Neural crest cell (in vitro differentiated cells): ENCODE data around the gene CEP350. TPM values are rescaled to one million over a fixed set of nuclear protein-coding genes. Genes with fewer than 3 reads are reported as not detected.

ENCODE experiments used
- DNase-seq: peaks from one replicate; pipeline ENCODE4 v3.0.0; 2021; ENCODE audit warnings: low read depth, mixed read lengths, low spot score
- H3K27ac Mint-ChIP-seq: one replicate; pipeline ENCODE4 v1.8.0; 2021; ENCODE audit warnings: mild to moderate bottlenecking, mixed read lengths; ENCODE audit not compliant: unreplicated experiment
- H3K27me3 Mint-ChIP-seq: 2 replicates; pipeline ENCODE4 v1.8.0; 2021; ENCODE audit warnings: low read depth, mild to moderate bottlenecking, mixed read lengths
- H3K36me3 Mint-ChIP-seq: 2 replicates; pipeline ENCODE4 v1.8.0; 2021; ENCODE audit warnings: low read depth, mild to moderate bottlenecking, mixed read lengths
- H3K4me1 Mint-ChIP-seq: 2 replicates; pipeline ENCODE4 v1.8.0; 2021; ENCODE audit warnings: mixed read lengths
- H3K4me3 Mint-ChIP-seq: one replicate; pipeline ENCODE4 v1.8.0; 2021; ENCODE audit warnings: mild to moderate bottlenecking, mixed read lengths
- H3K9me3 Mint-ChIP-seq: 2 replicates; pipeline ENCODE4 v1.8.0; 2021; ENCODE audit warnings: mixed read lengths
- total RNA-seq: library from RNA; stranded (reverse); gene quantifications from 2 replicates; pipeline ENCODE4 v1.2.1, GENCODE V29; 2021
- TF ChIP-seq, protein P1 (sequence below): fragments of 200-600 bp; sonication (generic); conservative IDR thresholded peaks from 2 replicates; pipeline ENCODE4 v1.5.0; 2021; ENCODE audit warnings: antibody characterized with exemption, mild to moderate bottlenecking

CEP350 gene
- total RNA-seq, 1 donor from 2014 or later, result 44.8 TPM

DNA sequence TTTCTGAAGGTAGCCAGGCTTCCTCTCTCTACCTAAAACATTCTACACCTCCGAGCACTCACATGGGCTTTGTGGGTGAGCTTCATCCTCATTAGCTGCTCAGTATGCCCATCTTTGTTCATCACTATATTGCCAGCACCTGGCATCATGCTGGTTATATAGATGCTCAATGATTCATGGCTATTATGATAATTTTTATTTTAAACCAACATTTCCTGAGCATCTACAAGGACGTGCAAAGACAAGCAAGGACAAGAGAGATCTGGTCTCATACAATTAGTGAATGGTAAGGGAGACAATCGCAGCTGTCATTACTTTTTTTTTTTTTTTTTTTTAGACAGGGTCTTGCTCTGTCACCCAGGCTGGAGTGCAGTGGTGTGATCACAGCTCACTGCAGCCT is 188.7 kb downstream of the CEP350 start:
- no peaks in the 10 kb centered on the region for H3K36me3 Mint-ChIP-seq
- H3K27ac Mint-ChIP-seq, result no peak overlapping the region
- H3K27me3 Mint-ChIP-seq, result no peaks in the 10 kb centered on the region
- TF ChIP-seq, protein P1, sequence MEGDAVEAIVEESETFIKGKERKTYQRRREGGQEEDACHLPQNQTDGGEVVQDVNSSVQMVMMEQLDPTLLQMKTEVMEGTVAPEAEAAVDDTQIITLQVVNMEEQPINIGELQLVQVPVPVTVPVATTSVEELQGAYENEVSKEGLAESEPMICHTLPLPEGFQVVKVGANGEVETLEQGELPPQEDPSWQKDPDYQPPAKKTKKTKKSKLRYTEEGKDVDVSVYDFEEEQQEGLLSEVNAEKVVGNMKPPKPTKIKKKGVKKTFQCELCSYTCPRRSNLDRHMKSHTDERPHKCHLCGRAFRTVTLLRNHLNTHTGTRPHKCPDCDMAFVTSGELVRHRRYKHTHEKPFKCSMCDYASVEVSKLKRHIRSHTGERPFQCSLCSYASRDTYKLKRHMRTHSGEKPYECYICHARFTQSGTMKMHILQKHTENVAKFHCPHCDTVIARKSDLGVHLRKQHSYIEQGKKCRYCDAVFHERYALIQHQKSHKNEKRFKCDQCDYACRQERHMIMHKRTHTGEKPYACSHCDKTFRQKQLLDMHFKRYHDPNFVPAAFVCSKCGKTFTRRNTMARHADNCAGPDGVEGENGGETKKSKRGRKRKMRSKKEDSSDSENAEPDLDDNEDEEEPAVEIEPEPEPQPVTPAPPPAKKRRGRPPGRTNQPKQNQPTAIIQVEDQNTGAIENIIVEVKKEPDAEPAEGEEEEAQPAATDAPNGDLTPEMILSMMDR, result no peak
- H3K9me3 Mint-ChIP-seq, result no peaks in the 10 kb centered on the region
- no peak overlapping the region for H3K4me3 Mint-ChIP-seq
- no peaks in the 10 kb centered on the region for H3K4me1 Mint-ChIP-seq
- no peak for DNase-seq

DNA sequence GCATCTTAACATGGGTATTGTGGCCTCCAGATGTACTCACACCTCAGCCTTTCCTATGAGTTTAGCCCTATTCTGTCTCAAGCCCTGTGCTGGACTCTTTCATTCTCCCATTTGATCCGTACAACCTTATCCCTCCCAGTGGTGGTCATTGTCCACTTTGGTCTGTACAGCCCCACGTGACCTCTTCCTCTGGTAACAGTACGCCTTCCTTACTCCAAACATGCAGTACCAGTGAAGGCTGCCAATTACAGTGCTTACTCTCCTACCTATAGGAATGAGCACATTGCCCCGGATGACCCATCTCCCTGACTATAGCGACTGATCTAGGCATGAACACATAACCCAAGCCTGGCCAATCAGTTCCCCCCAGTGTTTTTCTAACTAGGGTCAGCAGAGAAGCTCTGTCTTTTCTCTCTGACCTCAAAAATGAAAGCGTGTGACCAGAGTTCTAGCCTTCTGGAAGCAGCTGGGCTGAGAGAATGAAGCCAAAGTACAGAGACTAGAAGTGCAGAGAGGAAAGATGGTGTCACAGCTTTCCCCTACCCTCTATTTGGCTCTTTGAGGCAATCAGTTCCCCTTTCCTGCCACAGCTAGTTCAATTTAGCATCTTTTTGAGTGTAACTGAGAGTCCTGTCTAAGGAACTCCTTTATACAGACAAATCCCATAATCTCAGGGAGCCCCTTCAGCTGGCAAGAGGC is 190.2 kb downstream of the CEP350 start:
- TF ChIP-seq, protein P1, result no peak
- H3K4me3 Mint-ChIP-seq, result no peak overlapping the region
- H3K27me3 Mint-ChIP-seq, result peaks cover 3% of the 10 kb centered on the region
- H3K9me3 Mint-ChIP-seq, result no peaks in the 10 kb centered on the region
- no peak overlapping the region for H3K27ac Mint-ChIP-seq
- no peaks in the 10 kb centered on the region for H3K4me1 Mint-ChIP-seq
- DNase-seq, result no peak
- no peaks in the 10 kb centered on the region for H3K36me3 Mint-ChIP-seq

DNA sequence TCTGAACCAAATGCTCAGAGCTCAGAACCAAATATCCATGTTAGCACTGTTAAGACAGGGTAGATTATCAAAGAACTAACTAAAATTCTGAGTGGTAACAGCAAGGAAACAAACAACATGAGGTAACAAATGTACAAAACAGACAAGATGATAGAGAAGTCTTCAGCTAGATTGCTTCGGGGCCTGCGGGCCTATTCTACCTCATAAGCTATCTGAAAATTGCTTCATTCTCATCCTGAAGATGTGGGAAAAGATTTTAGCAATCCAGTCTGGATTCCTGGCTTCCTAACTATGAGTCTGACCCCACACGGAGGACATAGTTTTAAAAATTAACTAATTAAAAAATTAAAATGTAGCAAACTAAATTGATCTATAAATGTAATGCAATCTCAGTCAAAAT is 190.8 kb downstream of the CEP350 start:
- Mint-ChIP-seq H3K27me3 (peaks cover 6% of the 10 kb centered on the region), H3K4me1 (no peaks in the 10 kb centered on the region), H3K27ac (no peak overlapping the region), H3K4me3 (no peak overlapping the region), H3K36me3 (no peaks in the 10 kb centered on the region), H3K9me3 (no peaks in the 10 kb centered on the region)
- DNase-seq, result no peak
- TF ChIP-seq, protein P1, result no peak

DNA sequence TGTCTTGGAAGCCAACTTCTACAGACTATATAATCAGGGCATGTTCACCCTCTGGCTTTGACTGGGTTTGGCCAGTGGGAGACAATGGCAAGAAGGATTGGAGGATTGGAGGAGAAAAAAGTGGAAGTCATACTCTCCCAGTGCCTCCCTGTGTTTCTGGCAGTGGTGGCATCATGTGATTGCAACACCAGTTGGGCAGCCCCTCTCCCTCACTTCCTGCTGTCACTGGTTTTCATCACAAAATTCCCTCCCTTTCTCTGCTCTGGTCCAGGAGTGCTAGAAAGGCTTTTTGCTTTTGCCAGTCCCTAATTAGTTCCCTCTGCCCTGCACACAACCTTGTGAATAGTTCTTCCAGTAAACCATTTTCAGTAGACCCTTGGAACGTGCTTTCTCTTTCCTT is 196.4 kb downstream of the CEP350 start:
- H3K4me3 Mint-ChIP-seq, result no peak overlapping the region
- H3K27ac Mint-ChIP-seq, result no peak overlapping the region

DNA sequence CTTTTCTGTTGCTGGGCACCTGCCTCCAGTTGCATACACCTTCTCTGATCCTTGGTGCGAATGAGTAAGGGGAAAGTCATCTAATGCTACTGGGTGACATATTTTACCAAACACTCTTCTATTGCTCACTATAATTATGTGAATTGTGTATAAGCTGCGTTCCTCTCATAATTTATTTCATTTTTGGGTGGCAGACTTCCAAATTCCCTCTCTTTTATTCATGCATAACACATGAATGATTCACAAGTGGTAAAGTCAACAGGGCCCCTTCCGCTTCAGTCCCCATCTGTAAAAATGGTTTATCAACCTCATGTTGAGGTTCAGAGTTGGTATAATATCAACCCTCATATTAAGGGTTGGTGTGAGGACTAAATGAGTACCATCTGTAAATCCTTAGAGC is 196.9 kb downstream of the CEP350 start:
- Mint-ChIP-seq H3K27me3 (peaks cover 41% of the 10 kb centered on the region), H3K36me3 (no peaks in the 10 kb centered on the region), H3K4me3 (no peak overlapping the region), H3K9me3 (no peaks in the 10 kb centered on the region), H3K27ac (no peak overlapping the region), H3K4me1 (peaks cover 10% of the 10 kb centered on the region)
- no peak for DNase-seq
- TF ChIP-seq, protein P1, result no peak

More for the DNA sequence above, 196.4 kb downstream of the CEP350 start:
- TF ChIP-seq, protein P1, result no peak
- Mint-ChIP-seq H3K36me3 (no peaks in the 10 kb centered on the region), H3K27me3 (peaks cover 41% of the 10 kb centered on the region), H3K9me3 (no peaks in the 10 kb centered on the region), H3K4me1 (peaks cover 10% of the 10 kb centered on the region)
- DNase-seq, result no peak
